ENCODE results near the gene SMAP1.

SMAP1 gene

DNA sequence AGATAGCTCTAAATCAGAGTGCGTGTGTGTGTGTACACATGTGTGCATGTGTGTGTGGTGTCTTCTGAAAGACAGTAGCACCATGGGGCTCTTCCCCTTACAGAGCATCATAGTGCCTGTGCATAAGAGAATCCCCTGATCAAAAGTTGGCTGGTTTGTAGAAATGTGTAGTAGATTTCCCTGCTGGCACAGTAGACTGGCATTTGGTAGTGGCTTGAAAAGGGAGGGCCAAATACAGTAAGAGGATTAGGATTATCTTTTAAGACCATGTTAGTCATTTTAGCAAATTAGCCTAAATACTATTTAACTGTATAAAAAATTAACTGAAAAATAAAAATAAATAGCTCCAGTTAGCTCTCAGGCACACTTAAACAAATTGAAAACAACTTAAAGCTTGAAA, 176.6 kb downstream of the SMAP1 start:
- no peak for DNase-seq

DNA sequence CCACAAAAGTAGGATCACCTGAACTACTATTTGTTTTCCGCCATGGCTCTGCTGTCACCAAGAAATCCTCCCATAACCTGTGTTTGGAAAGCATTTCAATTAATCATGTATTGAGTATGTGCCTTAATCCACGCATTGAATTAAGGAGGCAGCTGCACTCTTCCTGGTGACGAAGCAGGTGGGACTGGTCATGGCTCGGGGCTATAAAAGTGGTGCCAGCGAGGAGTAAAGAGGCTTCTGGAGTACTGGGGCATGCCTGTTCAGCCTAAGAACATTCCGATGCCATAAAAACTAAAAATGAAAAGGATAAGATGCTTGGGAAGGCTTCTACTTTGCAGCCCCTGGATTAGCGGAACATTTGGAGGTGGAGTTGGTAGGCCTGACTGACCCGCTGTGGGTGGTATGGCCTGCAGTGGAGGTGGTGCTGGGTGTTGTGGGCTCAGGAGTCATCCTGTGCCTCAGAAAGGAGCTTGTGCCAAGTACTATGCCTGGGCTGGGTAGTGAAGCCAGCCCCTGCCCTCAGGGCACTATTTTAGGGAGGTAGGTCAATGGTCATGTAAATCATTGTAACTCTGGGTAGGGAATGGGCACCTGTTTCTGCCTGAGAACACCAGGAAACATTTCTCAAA, 178.6 kb downstream of the SMAP1 start:
- no peak for DNase-seq

DNA sequence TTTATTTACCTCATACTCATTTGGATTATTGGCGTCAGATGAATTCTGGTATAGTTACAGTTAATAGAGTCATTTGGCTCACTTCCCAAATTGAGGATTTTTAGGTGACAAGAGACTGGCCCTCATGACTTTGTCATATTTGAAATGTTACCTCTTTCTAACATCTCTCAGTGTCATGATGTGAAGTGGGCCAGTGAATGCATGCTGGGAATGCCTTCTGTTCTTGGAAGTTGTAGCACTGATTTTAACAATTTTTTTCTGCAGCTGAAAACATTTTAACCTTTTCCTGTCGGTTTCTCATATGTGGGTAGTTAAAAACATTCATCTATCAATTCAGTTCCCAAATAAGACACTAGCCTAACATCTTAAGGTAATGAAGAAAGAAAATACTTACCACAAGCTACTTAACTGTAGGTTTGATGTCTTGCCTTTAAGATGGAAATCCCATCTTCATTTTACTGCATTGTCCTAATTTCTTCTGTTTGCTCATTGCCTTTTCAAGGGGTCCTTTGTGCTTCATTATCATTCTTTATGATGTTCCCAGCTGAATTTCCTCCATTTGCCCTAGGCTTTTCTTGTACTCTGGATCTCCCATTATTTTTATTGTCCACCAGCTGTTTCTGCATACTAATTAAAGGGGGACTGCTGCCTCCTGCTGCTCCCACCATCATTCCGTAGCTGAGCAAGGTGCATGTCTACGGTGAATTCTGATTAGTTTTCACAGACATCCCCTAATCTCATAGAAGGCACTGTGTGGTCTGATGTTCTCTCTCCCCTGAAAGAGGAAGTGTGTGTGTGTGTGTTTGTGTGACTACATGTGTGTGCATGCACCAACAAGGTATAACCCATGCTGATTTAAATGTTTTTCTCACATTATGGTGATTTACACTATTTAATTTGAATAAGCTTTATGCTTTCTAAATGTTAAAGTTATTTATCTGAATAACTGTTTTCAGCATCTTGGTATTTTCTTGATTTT, 179.7 kb downstream of the SMAP1 start:
- DNase-seq, result no peak

DNA sequence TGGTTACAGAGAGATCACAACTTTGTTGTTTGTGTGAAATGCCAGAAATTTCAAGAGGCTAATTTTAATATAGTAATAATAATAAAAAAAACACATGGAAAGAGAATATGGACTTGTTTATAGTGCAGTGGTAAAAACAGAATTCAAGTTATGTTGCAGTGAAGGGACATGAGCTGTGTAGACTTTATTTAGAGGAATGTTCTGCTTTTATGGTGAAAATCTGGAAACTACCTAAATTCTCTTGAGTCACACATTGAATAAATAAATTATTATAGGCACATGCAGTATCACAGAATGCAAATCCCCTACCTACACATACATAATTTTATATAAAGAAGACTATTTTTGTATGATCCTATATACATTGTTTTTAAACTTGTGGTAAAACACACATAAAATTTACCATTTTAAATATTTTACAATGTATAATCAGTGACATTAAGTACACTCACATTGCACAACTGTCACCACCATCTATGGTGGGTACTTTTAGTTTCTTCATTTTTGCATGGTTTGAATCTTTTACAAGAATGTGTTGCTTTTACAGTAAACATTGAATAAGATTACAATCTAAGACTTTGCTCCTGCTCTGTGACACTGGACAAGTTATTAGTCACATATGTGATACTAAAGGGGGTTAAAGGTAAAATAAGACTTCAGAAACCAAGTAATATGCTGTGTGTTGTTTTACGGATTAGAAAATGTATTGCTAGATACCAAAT, 181.8 kb downstream of the SMAP1 start:
- DNase-seq, result no peak

DNA sequence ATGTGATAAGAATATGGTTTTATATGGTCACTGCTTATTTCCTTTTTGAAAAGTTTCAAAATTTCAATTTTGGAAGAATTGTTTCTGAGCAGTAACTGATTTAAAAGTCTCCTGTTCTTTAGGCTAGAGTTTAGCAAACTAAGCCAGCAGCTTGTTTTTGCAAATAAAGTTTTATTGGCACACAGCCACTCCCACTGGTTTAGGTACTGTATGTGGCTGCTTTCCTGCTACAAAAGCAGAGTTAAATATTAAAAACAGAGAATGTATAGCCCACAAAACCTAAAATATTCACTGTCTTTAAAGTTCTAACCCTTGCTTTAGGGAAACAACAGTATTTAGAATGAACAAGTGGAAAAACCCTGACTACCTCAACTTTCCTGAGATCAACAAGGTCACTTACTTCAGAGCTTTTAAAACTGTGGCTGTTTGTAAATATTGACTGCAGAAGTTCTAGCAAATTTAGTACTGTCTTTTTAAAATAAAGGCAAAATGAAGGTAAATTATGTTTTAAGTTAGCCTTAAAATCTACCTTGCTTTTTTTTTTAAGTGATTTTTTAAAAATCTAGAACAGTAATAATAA, 185.1 kb downstream of the SMAP1 start:
- DNase-seq, result no peak

DNA sequence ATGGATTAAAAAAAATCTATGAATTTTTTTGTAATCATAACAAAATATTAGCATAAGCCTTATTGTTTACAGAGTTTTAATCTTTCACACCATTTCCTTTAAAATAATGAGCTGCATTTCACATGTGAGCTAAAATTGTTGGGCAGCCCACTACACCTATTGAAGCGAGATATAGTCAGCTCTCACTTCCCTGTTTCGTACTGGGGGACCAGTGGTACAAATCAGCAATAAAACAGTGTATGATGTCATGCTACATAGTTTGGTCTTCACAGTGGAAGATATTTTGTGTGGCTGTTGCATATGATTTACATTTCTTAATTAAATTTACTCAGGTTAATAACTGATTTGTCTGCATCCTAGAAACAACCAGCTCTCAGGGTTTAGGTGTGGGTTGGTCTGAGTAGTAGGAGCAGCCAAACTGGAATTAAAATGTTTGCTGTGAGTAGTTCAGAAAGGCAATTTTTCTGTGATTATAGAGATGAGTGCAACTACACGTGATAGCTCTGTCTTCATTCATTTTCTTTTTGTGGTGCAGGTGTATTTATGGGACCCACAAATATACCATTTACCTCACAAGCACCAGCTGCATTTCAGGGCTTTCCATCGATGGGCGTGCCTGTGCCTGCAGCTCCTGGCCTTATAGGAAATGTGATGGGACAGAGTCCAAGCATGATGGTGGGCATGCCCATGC, 189.8 kb downstream of the SMAP1 start:
- no peak for DNase-seq

DNA sequence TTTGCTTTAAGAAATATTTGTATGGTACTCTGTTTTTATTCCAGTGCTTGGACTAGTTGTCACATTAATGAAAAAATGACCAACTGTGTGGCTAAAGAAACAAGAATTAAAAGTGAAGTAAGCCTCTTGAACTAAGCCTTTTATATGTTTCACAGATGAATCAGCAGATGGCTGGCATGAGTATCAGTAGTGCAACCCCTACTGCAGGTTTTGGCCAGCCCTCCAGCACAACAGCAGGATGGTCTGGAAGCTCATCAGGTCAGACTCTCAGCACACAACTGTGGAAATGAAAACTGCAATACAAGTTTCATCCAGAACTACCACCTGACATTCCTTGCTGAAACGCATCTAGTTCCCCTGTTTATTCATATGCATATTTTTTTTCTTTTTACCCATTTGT, 192.4 kb downstream of the SMAP1 start:
- no peak for DNase-seq

DNA sequence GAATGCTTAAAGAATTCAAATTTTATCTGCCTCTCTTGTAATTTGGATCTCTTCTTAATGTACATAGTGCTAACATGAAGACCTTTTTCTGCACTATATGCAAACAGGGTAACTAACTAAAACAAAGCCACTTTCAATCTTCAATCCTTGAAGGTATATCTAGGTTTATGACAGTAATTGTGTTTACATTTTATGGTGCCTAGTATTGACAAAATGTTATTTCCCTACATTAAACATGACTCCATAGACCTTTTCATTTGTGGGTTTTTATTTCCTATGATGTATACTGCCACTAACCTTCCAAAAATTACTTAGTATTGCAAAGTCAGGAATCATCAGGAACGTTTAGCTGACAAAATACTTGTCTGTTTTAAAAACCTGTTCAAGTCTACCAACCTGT, 193.2 kb downstream of the SMAP1 start:
- DNase-seq, result no peak

DNA sequence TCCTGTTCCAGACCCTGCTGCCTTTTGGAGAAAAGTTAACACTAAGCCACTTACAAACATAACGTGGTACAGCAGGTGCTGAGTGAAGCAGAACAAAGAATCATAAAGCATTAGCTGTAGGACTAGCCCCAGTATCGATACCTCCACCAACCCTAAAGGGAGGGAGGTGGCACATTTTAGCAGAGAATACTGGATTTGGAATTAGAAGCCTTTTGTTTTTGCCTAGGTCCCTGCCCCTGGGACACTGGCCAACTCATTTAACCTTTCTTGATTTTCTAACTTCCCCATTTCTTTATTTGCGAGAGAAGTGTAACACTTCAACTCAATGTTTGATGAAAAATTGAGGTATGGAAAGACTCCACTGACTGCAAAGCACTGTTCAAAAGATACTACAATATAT, 195.7 kb downstream of the SMAP1 start:
- DNase-seq, result no peak

DNA sequence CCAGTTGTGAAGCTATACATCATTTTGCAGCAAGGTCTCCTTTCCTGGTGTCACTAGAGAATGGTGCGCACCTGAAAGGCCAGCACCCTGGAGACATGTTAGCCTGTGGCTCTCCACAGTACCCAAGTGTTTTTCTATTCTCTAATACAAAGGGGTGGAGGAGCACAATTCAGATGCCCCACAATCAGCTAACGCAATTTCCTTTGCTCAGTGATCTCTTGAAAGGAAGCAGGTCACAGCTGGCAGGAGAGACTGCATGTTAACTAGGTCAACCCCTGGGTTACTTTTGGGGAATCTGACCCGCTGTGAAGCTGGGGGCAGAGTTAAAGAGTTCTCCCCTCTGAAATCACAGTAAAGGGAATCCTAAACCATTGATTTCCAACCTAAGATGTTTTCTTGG, 196.7 kb downstream of the SMAP1 start:
- no peak for DNase-seq

DNA sequence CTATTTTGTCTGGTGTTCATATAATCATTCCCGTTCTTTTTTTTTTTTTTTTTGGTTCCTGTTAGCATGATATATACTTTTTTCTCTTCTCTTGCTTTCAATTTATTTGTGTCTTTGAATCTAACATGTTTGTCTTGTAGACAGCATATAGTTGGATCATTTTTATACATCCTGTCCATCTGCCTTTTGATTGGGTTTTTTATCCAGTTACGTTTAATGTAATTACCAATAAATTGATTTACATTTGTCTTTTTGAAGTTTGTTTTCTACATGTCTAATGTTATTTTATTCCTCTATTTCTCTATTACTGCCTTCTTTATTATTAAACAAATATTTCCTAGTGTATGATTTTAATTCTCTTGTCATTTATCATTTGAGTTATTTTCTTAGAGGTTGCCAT, 204.8 kb downstream of the SMAP1 start:
- no peak for DNase-seq

DNA sequence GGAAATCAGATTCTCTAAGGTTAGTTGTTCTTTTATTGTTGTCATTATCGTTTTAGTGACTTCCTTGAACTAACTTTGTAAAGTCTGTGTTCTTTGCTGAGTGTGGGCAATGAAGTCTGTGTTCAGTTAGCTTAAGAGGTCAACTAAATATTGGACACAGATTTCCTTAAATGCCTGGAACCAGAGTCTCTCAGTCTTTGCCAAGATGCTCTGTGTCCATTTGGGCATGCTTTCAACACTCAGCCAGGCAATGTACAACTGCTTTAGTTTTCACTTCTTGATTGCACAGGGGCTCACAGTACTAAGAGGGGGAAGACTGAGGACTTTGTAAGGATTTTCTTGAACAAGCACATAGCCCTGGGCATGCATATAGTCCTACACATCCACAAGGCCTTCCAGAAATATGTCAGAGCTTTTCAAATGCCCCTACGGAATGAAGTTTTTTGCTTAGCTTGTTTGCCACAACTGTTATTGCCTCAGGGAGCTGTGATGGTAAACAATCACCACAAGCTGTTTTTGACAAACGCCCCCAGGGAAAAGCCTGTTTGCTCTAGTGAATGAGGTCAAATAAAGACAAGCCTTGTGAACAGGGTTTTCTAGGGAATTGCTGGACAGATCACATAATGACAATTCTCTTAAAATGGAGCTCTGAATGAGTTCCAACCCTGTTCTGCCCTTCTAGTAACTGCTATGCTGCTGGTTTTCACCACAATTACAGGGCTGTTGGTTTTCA, 206.7 kb downstream of the SMAP1 start:
- DNase-seq, result no peak

DNA sequence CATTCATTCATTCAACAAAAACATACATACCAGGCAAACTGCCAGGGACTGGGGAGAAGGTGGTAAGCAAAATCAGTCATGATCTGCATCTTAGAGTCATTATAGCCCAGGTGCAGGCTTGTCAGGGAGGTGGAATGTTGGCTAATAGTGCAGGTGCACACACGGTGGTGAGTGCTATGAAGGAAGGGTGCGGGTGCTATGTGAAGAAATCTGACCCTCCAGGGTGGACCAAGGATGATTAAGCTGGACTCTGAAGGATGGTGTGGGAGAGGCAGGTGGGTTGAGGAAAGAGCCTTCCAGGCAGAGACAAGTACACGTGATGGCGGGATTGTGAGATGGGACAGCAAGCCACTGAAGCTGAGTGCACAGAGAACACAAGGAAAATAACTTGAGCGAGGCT, 211.8 kb downstream of the SMAP1 start:
- no peak for DNase-seq

DNA sequence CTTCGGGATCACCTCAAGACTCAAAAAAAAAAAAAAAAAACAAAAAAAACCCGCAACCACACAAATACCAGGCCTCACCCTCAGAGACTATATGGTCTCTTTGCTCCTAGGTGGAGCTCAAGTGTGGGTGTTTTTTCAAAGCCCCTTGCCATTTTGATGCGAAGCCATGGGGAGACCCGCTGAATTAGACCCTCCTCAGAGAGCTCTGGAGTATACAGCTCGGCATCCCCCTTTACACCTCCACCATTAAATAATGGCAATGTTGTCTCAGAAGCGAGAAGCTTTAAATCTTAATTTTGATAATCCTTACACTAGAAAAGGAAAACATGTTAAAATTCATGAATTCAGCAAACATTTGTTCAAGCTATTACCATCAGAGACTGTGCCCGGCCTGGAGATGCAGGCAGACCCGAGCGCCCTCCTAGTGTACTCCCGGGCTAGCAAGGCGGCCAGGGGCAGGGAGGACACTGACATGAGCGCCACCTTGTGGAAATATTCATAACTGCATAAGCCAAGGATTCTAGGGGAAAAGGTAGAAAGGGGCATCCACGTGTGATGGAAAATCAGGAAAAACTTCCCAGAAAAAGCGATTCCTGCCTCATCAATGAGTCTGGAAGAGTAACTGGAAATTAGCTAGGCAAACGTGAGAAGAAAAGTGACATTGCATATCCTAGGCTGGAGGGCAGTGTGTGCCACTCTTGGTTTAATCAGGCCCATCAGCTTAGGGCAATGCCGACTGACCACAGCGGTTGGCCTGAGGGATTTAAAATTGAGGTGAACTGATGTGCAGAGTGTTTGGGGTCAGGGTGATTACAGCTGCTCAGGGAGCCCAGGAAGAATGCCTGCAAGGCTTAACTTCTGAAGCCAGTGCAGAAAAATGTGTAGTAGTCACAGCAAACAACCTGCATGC, 216.6 kb downstream of the SMAP1 start:
- DNase-seq, result peak; percentile 58

DNA sequence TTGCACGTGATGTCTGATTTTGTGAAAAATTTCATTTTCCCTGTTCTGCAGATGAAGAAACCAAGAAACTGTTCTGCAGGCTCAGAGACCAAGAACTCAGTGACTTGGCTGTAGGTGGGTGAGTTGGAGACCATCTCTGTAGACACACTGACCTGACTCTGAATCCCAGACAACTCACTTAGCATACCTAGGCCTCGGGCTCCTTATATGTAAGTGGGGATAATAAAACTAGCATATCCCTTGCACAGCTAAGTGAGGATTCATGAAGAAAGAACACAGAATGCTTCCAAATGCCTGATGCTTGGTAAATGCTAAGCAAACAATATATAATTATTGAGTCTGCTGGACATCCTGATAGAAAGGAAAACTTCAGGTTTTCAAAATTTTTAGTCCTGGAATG, 218.4 kb downstream of the SMAP1 start:
- DNase-seq, result no peak

DNA sequence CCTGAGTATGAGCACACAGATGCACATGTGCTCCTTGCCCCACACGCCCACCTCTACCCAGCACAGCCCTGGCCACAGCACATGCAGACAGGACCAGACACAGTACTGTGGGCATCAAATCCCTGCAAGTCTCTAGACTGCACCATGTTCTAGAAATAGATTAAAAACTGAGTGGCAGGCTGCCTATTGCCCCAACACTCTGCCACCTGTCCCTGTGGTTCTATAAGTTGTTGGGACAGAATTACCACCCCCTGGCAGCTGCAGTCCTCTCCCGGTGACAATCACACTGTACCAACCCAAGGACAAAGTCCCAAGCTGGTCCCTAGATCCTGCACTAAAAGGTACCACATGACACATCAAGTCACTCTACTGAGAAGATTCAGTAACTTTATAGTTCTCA, 219.0 kb downstream of the SMAP1 start:
- no peak for DNase-seq

DNA sequence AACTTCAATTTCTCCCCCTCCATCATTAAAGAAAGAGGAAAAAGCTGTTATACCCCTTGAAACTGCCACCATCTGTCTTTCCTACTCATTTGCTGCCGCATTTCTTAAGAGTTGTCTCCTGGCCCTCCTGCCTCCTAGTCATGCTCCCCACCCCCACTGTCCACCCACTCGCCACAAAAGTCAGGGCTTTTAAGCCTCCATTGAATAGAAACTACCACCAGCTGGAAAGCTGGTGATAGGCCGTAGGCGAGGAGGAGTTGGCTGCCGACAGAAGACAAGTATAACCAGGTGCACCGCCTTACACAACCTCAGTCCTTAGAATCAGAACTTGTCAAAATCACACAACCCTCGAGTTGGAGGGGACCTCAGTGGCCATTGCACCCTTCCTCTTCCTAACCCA, 221.6 kb downstream of the SMAP1 start:
- no peak for DNase-seq

DNA sequence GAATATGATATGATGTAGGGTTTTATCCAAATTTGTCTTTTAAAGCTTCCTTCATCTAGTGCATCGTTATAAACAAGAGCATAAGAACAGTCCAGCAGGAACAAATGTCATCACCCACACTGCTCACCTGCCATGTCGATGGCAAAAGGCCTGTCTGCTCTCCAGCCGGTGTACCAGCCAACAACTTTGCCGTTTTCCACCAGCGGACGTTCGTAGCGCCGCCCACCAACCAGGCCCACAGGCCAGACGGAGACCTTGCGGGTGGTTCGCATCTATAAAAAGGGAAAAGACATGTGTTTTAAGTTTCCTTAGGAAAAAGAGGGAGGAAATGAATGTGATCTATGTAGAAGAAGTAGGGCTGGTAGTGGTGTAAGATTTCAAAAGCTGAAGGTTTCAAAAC, 226.3 kb downstream of the SMAP1 start:
- no peak for DNase-seq

DNA sequence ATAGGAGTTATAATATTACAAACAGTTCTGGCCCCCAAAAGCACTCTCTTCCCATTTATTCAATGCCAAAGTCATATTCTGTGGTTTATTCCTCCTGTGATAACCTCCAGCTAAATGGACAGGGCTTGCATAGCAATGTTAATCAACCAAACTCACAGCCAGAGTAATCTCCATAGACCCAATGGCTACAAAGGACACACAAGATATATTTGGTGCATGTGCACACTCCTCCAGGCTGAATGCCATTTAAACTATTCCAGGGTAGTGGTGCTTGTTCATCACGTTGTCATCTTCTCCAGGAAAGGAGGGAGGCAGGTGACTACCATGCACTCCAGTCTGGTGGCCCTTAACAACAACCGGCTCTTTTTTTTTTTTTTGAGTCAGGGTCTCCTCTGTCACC, 232.4 kb downstream of the SMAP1 start:
- no peak for DNase-seq

DNA sequence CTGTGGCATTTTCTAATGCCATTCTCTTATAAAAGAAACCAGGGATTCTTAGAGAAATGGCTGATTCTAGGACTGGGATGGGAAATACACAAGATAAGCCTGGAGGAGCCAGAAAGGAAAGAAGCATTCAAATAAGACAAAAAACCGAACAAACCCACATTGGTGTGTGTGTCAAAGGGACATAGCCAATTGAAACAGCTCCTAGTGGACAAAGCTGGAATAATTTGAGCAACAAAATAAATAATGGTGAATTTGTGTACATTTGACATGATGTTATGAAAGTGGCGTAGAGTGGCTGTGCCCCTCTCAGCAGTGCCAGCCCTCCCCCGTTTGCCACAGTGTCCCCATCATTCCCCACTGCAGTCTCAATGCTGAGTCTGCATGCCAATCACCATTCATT, 233.6 kb downstream of the SMAP1 start:
- no peak for DNase-seq
